Measurements from ENCODE around the gene CCER1.

Gene CCER1

DNA sequence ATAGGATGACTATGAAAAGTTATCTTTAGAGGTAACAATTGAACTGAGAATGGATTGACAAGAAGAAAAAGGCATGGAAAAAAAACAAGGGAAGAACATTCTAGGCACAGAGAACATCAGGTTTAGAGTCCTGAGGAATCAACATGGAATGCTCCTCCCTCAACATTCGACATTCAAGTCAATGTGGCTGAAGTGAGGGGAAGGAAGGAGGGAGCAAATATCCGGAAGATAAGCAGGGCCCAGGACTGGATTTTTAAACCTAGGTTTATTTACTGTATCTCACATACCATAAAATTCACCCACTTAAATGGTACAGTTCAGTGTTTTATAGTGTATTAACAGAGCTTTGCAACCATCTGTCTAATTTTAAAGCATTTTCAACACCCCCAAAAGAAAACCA, 9.6 kb upstream of the CCER1 start:
- DNase-seq: no peak

DNA sequence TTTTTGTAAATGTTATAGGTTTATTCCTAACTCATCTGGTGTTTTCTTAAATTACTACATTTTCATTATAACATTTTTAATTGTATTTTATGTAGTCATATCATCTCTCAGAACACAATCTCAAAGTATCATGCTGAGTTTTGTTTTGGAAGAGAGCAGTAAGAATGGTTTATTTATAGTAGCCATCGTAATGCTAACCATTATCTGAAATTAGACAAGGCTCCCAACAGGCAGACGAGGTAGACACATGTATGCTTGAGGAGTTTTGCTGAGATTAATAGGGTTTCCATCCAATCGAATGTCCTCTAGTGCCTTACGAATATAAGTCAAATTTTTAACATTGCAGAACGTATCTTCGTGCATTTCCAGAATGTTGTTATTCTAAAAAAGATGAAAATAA, 9.0 kb upstream of the CCER1 start:
- DNase-seq: no peak

DNA sequence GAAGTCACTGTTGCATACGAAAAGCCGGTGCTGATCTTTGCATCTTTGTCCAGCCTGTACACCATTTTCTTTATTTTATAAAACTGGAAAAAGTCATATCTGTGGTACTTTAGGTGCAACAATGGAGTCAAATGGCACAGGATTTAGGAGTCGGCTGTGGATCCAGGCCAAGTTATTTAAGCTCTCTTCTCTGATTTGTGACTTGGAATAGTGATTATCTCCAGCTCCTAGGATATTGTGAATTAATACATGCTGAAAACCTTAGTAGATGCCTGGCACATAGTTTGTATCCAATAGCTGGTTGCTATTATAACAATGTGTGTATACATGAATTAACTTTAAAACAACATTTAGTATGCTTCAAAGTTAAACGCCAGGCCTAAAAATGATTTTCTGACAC, 6.2 kb upstream of the CCER1 start:
- DNase-seq: no peak

DNA sequence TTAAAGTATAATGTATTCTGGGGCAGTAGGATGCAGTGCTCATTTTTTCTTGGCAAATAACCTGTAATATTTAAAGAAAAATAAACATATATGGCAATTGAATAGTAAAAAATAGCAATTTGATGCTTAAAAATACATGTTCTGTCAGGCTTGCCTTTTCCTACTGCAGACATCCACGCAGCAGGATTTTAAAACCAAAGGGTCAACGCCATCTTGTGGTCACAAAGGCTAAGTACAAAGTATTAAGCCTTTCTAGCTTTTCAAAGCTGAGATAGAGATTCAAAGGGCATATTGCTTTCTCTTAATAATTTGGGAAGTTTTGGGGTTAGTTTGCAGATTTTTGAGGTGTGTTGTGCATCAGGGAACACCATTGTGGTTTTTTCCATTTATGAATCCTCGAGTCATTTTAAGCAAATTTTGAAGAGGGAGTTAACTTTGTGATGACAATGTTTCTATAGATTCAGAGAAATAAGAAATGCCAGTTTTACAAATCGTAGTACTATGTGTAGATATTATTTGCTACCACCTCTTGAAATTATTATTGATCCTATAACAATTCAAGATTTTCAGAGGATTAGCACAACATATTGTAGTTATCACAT, 4.7 kb upstream of the CCER1 start:
- DNase-seq: no peak

DNA sequence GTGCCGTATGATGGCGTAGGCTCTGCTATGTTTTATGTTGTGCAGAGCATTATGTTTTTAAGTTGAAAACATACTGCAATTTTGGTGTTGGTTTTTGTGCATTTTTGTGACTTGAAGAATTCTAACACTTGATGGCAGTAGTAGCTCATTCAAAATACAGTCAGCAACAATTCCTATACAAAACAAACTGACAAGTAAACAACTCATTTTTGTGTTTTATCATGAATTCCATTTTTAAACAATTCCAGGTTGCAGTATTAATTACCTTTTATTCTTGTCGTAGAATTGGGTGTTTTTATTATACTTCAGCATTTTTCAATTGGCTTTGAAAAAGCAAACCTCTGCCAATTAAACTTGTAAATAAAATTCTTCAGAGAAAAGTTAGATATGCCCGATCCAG, 4.1 kb upstream of the CCER1 start:
- DNase-seq: no peak

DNA sequence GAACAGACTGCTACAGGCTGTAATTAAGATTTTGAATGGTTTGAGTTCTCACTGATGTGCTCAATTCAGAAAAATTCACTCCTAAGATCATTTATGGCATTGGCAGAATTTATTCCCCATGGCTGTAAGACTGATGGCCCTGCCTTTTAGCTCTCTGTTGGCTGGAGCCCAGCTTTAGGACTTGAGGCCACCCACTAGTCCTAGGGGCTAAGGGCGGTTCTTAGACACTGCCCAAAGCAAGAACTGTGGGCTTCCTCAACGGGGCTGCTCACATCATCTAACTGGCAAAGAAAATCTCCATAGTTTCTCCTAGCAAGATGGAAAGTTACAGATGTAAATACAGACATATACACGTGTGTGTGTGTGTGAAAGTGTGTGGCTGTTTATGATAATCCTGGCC, 3.4 kb upstream of the CCER1 start:
- no peak for DNase-seq

DNA sequence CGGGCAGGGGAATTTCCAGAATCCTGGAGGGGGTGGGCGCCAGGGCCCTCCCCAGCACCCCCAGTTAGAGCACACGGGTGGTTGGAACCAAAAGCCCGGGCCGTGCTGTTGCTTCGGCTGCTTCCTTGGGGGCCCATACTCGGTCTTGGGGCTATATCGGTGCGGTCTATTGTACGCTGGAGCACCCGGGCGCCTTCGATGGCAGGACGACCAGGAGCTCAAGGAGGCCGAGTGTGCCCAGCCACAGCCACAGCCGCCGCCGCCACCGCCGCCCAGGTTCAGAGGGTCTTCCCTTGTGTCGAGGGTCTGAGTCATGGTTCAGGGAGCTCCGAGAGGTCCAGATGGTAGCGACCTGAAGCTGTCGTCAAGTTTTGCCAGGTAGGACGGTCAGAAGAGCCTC, 548 bp downstream of the CCER1 start:
- no peak for DNase-seq

DNA sequence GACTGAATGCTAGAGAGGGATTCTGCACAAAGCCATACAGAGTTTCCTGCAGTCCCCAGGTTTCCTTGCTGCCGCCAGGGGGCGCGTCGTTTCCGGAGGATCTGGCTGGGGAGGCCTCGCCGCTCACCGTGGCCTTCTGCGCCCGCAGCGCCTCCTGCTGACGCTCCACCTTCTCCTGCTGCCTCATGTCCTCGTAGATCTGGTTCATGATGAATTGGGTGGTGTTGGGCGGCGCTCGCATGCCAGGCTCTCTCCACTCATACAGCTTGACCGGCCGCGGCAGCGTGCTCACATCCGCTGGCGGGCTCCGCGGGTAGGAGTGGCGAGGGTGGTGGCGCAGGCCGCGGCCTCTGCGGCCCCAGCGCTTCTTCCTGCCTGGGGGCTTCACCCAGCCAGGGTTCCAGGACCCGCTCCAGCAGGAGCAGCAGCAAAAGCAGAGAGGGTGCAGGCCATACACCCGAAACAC, 987 bp downstream of the CCER1 start:
- no peak for DNase-seq

DNA sequence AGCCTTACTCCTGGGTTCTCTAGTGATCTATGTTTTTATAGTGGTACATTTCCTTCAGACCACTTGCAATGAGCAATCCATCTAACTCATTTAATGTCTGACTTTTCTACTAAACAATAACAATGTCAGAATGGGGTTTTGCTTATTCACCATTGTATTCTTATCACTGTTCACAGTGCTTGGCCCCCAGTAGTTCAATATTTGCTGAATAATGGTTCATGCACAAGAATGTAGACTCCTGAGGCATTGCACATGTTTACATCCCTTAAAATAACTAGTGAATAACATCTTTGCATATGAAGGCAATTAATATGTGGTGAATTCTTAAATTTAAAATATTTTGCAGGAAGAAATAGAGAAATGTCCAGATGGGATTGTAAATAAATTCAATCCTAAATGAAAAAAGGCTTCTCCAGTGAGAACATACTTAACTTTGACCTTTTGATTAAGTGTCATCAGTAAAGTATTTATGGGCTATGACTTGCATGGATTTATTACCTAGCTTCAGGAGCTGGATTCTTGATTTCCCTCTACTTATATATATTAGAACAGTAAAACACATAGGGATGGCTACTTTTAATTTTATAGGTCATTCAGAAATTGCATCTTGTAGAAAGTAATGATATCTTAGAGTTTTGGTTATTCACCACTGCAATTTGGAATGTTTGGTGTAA, 3.4 kb downstream of the CCER1 start:
- no peak for DNase-seq

DNA sequence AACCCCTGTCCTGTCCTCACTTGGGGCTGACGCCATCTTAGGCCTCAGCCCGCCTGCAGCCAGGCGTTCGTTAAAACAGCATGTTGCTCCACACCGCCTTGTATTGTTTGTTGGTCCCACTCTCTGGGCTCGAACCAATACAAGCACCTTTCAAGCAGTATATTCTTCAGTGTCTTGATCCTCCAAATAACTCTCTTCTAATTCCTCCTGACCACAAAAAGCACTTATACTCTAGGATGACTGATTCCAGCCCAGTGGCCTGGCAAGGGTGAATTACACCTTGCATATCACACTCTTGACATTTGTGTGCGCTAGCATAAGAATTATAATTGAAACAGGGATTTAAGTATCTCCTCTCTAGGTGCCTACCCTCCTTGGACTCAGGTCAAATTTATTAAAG, 7.1 kb downstream of the CCER1 start:
- DNase-seq: no peak

DNA sequence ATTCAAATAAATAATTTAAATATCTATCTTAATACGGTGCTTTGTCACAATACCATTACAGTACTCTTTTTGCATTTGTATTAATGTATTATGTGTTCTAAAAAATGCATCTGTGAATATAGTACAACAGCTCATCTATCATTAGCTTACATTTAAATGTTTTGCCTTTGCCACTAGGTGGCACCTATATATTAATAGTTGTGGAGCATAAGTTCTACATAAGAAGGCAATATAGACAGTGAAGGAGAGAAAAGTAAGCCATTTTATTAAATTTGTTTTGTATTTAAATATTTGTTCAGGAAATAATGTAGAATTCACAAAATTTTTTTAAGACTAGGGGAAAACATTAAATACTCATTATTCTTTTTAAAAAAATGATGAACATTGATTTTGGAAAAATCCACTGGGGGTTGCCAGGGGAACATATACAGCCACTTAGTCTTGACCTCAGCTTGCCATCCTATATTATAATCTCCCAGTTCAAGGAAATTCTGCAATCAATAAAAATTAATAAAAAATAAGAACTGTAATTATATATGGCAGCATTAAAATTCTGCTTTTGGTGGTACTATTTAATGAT, 9.8 kb downstream of the CCER1 start:
- DNase-seq: no peak

DNA sequence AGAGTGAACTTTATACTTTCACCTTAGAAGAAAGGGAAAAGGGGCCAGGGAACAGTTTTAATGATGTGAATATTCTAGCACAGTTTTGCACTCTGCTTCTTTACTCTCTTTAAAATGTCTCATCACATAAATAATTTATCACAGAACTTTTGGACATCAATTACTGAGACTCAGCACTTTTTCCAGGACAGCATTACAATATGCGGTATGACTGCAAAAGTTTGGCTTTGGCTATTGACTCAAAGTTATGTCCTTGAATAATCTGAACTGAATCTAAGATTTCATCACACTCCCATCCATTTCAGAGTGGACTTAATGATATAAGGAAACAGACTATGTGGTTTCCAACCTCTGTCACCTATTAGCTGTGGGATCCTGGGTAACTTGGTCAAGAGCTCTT, 11.7 kb downstream of the CCER1 start:
- DNase-seq: no peak

DNA sequence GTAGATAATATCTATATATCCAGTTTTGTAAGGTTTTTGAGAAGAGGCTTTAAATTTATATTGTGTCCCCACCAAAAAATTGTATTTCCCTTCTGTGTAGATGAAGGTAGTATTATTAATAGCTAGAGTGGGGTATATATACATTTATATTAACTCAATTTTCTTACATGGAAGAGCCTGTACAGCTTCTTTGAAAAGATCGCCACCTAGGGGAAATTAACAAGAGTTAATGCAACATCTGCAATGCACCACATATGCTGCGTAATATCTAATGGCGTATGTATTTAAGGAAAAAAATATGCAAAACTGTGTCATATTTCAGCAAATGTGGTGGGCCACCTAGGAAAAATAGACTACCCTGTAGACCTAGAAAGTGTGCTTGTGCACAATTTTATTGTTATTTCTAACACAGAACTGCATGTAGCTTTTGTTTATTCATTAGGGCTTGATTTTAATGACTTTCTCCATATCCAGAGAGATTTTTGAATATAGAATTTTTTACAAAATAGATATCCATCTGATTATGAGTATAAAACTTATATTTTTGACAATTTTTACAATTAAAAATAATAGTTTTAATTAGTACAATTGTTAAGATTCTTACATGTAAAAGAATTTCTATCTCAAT, 14.0 kb downstream of the CCER1 start:
- DNase-seq: no peak

DNA sequence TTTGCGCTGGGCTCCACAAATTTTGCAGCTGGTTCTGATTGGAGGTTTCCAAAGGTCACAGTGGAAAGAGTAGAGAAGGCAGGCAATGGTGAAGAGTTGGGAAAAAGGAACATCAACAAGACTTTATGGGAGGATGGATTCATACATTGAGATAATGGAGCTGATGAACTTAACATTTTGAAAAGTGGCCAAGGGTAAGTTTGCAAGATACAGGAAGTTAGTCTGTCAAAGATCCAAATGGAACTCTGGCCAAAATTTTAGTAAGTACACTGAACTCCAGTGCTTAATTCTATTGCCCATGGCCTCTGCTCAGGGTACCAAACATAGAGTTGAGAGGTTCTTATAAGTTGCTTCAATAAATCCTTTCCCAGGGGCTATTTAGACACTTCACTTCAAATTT, 15.6 kb downstream of the CCER1 start:
- no peak for DNase-seq

DNA sequence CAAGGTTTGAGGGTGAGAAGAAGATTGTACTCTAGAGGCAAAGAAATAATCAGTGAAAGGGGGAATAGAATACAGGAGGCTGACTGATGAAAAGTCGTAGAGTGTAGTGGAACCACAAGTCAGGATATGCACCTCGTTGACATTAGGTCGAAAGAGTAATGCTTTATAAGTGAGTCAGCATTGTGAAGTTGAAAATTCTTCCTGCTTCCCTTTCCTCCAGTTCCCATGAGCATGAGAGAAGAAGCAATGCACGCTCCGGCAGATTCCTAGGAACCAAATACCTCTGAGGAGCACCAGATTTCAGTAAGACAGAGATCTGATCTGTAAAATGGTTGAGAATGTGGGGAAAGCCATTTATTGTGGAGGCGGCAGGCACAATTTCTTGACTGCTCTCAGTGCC, 16.5 kb downstream of the CCER1 start:
- DNase-seq: no peak

DNA sequence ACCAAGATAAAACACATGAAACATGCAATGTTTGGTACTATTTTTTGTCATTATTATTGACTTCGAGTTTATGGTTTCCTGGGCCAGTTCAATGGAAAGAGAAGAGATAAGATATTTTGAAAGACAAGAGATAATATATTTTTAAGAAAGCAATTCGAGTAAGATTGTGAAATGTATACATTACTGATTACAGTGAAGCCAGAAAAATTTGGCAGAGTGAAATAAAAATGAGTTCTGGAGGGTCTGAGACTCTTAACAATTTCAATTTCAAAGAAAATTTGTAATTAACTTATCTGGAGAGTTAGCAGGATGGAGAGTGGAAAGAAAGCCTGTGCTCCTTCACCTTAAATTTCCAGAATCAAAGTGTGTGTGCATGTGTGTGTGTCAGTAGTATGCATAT, 17.3 kb downstream of the CCER1 start:
- DNase-seq: no peak

DNA sequence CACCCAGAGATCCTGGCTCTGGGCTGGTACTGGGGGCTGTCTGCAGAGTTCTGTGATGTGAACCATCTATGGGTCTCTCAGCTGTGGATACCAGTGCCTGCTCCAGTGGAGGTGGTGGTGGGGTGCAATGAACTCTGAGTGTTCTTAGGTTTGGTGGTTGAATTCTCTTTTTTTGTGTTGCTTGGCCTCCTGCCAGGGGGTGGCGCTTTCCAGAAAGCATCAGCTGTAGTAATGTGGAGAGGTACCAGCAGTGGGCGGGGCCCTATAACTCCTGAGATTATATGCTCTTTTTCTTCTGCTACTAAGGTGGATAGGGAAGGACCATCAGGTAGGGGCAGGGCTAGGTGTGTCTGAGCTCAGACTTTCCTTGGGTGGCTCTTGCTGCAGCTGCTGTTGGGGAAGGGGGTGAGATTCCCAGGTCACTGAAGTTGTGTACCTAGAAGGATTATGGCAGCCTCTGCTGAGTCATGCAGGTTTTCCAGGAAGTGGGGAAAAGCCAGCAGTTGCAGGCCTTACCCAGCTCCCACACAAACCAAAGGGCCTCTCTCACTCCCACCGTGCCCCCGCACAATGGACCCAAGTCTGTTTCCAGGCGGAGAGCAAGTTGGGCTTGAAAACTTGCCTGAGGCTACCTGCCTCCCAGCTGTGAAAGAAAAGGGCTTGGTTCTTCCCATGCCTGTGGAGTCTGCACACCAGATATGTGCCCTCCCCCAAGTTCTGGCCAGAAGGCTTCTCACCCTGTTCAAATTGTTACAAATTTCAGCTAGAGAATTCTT, 18.6 kb downstream of the CCER1 start:
- no peak for DNase-seq

DNA sequence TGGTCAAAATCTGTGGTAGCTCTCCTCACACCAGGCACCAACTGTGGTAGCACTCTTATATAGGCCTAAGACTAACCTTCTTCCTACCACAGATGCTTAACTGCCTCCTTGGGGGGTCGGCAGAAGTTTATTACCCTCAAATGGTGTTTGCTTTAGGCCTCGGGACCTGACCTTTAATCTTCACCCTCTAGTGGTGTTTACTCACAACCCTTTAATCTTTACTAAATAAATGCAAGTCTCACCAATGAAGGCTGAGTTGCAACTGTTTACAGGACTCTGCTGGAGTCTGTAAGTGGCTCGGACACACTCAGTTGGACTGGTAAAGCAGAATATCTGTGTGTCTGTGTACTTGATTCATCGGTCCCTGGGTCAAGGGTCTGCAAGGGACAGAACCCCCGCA, 29.4 kb downstream of the CCER1 start:
- DNase-seq: no peak

DNA sequence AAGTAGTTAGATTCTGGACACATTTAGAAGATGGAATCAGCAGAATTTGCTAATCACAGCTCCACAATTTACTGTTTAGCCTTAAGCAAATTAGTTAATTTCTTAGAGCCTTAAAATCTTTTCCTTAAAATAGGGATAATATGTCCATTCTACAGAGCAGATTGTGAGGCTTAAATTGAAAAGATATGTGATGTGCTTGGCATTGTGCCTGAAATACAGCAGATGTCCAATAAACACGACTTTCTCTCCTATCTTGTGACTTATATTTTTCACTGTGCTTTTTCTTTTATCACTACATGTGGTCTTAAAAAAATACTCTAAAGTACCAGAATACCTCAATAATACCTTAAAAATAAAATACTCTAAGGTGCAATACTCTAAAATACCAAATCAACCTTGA, 30.6 kb downstream of the CCER1 start:
- DNase-seq: no peak

DNA sequence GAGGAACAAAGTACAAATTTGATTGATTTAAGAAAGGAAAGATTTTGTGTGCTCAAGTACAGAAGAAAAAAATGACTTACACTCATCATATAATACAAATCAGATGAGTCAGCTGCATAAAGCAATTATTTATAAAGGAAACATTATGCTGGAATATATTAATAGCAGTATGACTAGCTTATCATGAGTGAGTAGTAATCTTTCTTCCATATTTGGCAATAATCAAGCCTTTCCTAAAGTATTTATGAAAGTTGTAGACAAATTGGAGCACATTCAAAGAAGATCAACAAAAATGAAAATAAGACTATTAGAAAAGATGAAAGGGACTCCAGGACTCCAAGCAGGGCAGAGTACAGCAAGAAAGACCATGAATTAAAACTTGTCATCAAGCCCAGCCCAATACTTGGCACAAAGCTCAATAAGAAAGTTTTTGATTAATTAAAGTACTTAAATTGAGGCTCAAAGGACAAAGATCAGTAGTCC, 32.8 kb downstream of the CCER1 start:
- DNase-seq: no peak

DNA sequence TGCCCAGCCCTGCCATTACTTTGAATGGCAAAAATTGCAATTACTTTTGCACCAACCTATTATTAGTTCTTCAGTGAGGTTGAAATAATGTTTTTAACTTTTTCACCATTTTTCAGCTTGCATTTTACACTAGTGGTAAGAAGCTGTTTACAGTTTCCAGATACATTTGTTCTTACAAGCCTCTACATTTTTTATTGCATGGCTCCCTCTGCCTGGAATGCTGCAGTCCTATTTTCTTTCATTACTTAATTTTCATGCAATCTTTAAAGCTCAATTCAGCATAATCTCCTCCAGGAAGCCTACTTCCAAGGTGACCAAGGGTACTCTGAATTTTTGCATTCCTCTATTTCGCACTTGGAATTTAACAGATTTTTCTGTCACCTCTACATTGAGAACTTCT, 33.4 kb downstream of the CCER1 start:
- DNase-seq: no peak

DNA sequence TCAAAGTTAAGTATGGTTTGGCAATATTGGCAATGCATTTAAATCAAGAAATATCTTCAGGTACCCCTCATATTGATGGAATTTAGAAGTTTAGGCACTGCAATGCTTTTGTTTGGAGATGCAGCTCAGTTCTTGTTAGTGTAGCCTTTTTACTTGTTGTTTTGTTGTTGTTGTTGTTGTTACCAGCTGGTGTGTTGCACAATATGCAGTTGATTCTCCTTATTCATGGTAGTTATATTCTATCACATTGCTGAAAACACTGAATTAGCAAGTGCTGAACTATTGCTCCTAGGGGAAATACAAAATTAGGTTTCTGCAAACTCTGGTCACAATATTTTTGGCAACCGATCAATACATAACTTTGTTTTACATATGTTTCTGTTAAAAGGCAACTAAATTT, 34.8 kb downstream of the CCER1 start:
- no peak for DNase-seq

DNA sequence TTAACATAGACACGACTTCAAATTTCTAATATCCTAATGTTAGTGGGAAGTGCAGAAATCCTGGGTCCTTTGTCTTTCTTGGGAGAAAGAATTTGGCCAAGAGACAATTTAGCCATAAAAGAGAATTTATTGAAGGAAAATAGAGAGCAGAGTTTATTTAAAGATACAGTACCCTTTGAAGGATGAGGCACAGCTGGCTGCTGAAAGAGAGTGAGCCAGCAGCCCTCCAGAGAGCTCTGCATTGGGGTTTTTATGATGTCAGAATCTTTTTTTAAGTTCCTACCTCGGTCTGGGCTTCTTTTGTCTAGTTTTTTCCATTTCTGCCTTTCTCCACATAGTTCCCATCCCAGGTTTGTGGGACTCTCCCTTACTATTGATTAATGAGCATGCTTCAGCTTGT, 37.5 kb downstream of the CCER1 start:
- DNase-seq: no peak

All from 8988T (cell line).